ENCODE measurements around the gene KCNK4.

Gene KCNK4

GRCh38 chr11:64296236-64296635, 5.1 kb downstream of the KCNK4 start:
- no peaks in the 10 kb centered on the region for H3K9me2 ChIP-seq (replicated peaks; ENCODE audit: control insufficient read depth, low read length)
- H3K79me2 ChIP-seq (ENCODE audit: control insufficient read depth, low read length): no peaks in the 10 kb centered on the region
- no peak overlapping the region for H3K4me2 ChIP-seq (ENCODE audit: low read length)
- no peaks in the 10 kb centered on the region for H3K9me3 ChIP-seq (ENCODE audit: control insufficient read depth, insufficient read depth, low read length)
- peaks cover 90% of the 10 kb centered on the region for H3K27me3 ChIP-seq (ENCODE audit: control insufficient read depth, low read length)
- no peak overlapping the region for H3K27ac ChIP-seq (ENCODE audit: low read depth, low read length)
- H3K36me3 ChIP-seq (ENCODE audit: control insufficient read depth, low read length): no peaks in the 10 kb centered on the region
- no peaks in the 10 kb centered on the region for H4K20me1 ChIP-seq (ENCODE audit: control insufficient read depth, insufficient read depth, low read depth, low read length)
- H3F3A ChIP-seq (ENCODE audit: control insufficient read depth, insufficient read depth): no peaks in the 10 kb centered on the region
- no peak for TF ChIP-seq EZH2phosphoT487 (IDR thresholded peaks at IDR 0.05; ENCODE audit: borderline replicate concordance, low read length)
- no peak for TF ChIP-seq CTCF (IDR thresholded peaks at IDR 0.05; ENCODE audit: low read depth, low read length, poor library complexity, severe bottlenecking)
- peaks cover 15% of the 10 kb centered on the region for H3K4me1 ChIP-seq (ENCODE audit: control insufficient read depth, low read length)
- no peak overlapping the region for H3K4me3 ChIP-seq (ENCODE audit: low read length)

GRCh38 chr11:64296830-64297698, 6.0 kb downstream of the KCNK4 start:
- no peak overlapping the region for H3K4me2 ChIP-seq (ENCODE audit: low read length)
- no peaks in the 10 kb centered on the region for H3K79me2 ChIP-seq (ENCODE audit: control insufficient read depth, low read length)
- no peak overlapping the region for H3K27ac ChIP-seq (ENCODE audit: low read depth, low read length)
- peaks cover 85% of the 10 kb centered on the region for H3K27me3 ChIP-seq (ENCODE audit: control insufficient read depth, low read length)
- no peaks in the 10 kb centered on the region for H3K36me3 ChIP-seq (ENCODE audit: control insufficient read depth, low read length)
- H3K4me3 ChIP-seq (ENCODE audit: low read length): no peak overlapping the region
- H3K9me2 ChIP-seq (replicated peaks; ENCODE audit: control insufficient read depth, low read length): no peaks in the 10 kb centered on the region
- no peaks in the 10 kb centered on the region for H3K9me3 ChIP-seq (ENCODE audit: control insufficient read depth, insufficient read depth, low read length)
- no peaks in the 10 kb centered on the region; the same call in 1 of the 2 replicates for H3F3A ChIP-seq (ENCODE audit: control insufficient read depth, insufficient read depth)
- no peak for TF ChIP-seq CTCF (IDR thresholded peaks at IDR 0.05; ENCODE audit: low read depth, low read length, poor library complexity, severe bottlenecking)
- no peak for TF ChIP-seq EZH2phosphoT487 (IDR thresholded peaks at IDR 0.05; ENCODE audit: borderline replicate concordance, low read length)
- H4K20me1 ChIP-seq (ENCODE audit: control insufficient read depth, insufficient read depth, low read depth, low read length): no peaks in the 10 kb centered on the region
- peaks cover 15% of the 10 kb centered on the region for H3K4me1 ChIP-seq (ENCODE audit: control insufficient read depth, low read length)

- H3K27ac ChIP-seq (ENCODE audit: low read depth, low read length): no peak overlapping the region
- no peak for TF ChIP-seq CTCF (IDR thresholded peaks at IDR 0.05; ENCODE audit: low read depth, low read length, poor library complexity, severe bottlenecking)
- TF ChIP-seq EZH2phosphoT487 (IDR thresholded peaks at IDR 0.05; ENCODE audit: borderline replicate concordance, low read length): no peak
- peaks cover 77% of the 10 kb centered on the region for H3K27me3 ChIP-seq (ENCODE audit: control insufficient read depth, low read length)
- no peaks in the 10 kb centered on the region; the same call in 1 of the 2 replicates for H3F3A ChIP-seq (ENCODE audit: control insufficient read depth, insufficient read depth)
- H3K4me3 ChIP-seq (ENCODE audit: low read length): no peak overlapping the region
- no peaks in the 10 kb centered on the region for H4K20me1 ChIP-seq (ENCODE audit: control insufficient read depth, insufficient read depth, low read depth, low read length)
- no peaks in the 10 kb centered on the region for H3K9me2 ChIP-seq (replicated peaks; ENCODE audit: control insufficient read depth, low read length)
- H3K79me2 ChIP-seq (ENCODE audit: control insufficient read depth, low read length): no peaks in the 10 kb centered on the region
- no peak overlapping the region for H3K4me2 ChIP-seq (ENCODE audit: low read length)
- H3K4me1 ChIP-seq (ENCODE audit: control insufficient read depth, low read length): peaks cover 15% of the 10 kb centered on the region
- no peaks in the 10 kb centered on the region for H3K36me3 ChIP-seq (ENCODE audit: control insufficient read depth, low read length)
- H3K9me3 ChIP-seq (ENCODE audit: control insufficient read depth, insufficient read depth, low read length): no peaks in the 10 kb centered on the region
Measured at GRCh38 chr11:64297699-64298358, 6.7 kb downstream of the KCNK4 start.
